Measurements from ENCODE around the gene OSBPL2.

The OSBPL2 gene

GRCh38 chr20:62237801-62238568 is at the start of gene OSBPL2:
OSBPL2 (plus strand) TSS chr20:62238521; CDS start chr20:62256185, 17,664 bp downstream.
- DNase-seq = peak; percentile 100

DNA sequence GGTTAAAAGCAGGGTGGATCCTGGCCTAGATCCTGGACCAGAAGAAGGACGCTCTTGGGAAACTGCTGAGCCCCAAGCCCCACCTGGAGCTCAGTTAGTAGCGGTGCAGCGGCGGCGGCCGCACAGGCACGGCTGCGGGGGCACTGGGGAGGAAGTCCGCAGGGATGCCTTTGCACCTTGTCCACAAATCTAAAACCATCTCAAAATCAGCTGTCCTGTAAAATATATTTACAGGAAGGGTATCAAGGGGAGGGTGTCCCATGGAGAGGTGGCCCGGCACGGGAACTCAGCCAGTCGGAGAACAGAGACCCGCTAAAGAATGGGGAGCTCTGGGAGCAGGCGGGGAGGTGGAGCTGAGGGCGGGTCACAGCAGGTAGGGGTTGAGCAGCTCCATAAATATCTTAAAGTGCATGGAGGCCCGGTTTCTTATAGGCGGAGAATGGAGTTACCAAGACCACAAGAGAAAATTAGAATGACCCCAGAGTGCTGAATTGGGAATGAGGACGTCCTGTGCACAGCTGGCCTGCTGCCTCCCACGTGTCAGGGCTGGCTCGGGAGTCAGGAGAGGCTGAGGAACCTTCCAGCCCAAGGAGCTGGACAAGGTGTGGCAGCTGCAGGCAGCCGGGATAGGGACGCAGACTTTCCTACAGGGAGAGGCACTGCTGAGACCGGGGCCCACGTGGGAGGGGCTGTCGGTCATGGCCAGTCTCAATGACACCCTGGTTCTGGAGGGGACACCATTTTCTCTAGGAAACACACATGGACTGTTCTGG is 47.5 kb upstream of the OSBPL2 start:
- no peak for DNase-seq

DNA sequence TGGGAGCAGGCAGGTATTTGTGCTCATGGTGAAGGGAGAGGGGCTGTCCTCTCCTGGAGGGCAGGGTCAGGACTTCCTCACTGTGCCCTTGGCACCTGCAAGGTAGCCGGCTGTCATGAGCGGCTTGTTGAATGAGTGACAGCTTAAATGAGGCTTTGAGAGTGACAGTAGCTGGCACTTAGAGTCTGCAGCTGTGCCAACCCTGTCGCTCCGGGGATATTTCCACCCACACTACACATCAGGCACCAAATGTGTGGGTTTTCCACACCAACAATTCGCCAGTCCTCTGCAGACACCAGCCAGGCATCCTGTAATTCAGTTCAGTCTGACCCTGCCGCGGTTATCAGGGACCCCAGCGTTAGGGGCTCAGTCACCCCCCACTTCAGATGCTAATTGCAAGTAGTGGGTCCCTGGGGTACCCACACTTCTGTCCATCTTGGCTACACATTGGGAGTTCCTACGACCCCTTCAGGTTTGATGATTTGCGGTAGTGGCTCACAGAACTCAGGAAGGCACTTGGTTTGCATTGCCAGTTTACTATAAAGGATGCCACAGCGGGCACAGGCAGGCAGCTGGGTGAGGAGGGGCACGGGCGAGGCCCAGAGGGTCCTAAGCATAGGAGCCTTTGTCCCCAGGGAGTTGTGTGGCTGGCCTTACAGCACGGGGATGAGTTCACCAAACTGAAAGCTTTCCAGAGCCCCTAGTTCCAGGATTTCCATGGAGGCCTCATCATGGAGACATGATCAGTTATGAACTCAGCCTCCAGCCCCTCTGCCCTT is 46.4 kb upstream of the OSBPL2 start:
- no peak for DNase-seq

GRCh38 chr20:62192635-62193034 is 45.7 kb upstream of the OSBPL2 start:
- no peak for DNase-seq

- DNase-seq = no peak
Measured at GRCh38 chr20:62193079-62194025, 45.0 kb upstream of the OSBPL2 start.

GRCh38 chr20:62195075-62195405 is 43.3 kb upstream of the OSBPL2 start:
- DNase-seq = no peak

DNA sequence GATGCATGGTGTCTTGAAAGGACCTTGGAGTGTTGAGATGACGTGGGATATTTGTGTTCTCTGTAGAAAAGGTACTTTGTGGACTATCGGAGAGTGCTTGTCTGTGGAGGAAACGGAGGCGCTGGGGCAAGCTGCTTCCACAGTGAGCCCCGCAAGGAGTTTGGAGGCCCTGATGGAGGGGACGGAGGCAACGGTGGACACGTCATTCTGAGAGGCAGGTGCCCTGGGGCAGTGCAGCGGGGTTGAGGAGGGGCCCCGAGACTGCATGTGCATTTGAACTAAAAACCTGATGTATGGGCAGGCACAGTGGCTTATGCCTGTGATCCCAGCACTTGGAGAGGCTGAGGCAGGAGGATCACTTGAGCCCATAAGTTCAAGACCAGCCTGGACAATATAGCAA is 42.6 kb upstream of the OSBPL2 start:
- no peak for DNase-seq

DNA sequence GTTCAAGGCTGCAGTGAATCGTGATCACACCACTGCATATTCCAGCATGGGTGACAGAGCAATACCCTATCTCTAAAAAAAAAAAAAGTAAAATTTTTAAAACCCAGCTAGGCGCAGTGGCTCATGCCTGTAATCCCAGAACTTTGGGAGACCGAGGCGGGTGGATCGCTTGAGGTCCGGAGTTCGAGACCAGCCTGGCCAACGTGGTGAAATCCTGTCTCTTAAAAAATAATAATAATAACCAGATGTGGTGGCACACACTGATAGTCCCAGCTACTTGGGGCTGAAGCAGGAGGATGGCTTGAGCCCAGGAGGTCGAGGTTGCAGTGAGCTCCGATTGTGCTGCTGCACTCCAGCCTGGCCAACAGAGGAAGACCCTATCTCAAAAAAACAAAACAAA is 42.0 kb upstream of the OSBPL2 start:
- no peak for DNase-seq

- no peak for DNase-seq
Measured at GRCh38 chr20:62197311-62197710, 41.0 kb upstream of the OSBPL2 start.

DNA sequence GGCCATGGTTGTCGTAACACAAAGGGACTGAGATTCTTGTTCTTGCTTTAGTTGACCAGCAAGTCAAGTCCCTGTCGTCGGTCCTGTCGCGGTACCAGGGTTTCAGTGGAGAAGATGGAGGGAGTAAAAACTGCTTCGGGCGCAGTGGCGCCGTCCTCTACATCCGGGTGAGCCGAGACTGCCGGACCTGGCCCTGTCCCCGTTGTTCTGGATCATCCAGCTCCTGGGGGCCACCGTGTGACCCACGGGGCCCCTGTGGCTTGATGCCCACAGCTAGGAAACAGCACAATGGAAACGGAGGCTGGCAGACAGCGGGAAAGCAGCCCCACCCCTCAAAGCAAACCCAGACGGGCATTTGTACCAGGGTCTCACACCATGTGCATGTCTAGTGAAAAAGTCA is 40.5 kb upstream of the OSBPL2 start:
- DNase-seq = no peak

GRCh38 chr20:62198496-62198895 is 39.8 kb upstream of the OSBPL2 start:
- DNase-seq = no peak

DNA sequence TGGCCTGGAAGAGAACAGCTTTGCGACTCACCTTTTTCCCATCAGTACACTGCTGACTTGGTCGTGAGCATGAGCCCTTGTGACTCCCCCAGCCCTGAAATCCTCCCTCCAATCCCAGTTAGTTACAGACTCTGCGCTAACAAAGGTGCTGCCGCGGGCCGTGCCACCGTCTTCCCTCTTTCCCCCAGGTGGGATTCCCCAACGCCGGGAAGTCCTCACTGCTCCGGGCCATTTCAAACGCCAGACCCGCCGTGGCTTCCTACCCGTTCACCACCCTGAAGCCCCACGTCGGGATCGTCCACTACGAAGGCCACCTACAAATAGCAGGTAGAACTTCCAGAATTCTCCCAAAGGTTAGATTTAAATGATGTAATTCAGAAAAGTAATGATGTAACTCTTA is 39.4 kb upstream of the OSBPL2 start:
- DNase-seq = no peak

DNA sequence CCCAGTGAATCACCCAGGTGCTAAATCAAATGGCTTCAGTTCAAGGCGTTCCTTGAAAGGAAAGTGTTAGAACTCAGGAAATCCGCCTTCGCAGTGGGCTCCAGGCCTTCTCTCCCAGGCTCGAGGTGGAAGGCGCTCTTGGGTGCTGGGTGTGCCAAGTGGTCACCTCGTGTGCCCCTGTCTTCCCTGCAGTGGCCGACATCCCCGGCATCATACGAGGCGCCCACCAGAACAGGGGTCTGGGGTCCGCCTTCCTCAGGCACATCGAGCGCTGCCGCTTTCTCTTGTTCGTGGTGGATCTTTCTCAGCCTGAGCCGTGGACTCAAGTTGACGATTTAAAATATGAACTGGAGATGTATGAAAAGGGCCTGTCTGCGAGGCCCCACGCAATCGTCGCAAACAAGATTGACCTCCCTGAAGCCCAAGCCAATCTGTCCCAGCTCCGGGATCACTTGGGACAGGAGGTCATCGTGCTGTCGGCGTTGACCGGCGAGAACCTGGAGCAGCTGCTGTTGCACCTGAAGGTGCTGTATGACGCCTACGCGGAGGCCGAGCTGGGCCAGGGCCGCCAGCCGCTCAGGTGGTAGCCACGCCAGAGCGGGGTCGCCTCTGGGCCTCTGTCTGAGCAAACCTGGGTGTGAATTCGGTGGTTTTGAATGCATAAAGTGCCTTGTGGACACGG is 37.7 kb upstream of the OSBPL2 start:
- DNase-seq = no peak

DNA sequence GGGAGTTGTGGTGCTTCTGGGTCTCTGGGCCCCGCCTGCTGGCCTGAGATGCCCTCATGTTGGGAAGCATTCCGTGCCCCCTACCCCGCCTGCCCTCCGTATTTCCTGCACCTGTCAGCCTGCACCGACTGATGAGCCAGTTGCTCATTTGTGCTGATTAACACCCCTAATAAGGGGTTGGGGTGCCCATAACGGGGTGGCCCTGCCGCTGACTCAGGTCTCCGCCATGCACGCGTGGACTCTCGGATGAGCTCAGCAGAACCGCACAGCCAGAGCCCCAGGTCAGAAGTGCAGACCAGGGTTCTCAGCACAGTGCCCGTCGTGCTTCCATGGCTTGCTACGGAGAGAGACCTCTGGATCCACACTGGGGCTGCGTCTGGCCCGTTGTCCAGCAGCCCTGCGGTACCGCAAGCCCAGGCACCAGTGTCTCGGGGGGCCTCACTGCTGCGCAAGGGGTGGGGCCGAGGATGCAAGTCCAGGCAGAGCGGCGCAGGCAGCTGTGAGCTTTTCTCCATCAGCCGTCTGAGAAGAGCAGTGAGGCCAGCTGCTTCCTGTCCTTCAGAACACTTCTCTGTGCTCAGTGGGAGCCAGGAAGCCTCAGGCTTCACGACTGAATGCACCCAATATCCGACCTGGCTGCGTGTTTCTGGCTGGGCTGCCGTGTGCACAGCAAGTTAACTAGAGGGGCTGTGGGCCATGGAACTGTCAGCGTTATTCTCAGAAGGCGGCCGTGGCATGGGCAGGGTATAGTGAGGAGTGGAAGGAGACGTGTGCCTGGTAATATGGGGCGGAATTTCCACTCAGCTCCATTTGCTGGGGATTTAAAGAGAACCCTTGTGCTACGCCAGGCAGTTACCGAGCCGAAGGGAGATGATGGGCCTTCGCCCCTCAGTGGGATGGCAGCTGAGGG is 36.9 kb upstream of the OSBPL2 start:
- DNase-seq = peak in 1 of 2 donors; percentile 5

DNA sequence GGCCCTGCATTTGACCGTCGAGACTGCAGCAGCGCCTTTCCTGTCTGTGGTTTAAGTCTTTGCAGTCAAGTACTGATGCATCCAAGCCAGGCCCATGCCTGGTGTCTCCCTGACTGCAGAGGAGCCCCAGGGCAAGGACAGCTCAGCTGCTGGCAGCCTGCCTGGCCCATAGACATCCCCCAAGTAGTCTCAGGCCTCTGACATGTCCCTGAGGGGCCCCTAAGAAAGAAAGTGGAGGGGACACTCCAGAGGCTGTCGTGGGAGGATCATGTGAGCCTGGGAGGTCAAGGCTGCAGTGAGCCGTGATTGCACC is 36.3 kb upstream of the OSBPL2 start:
- DNase-seq = no peak

- no peak for DNase-seq
Measured at GRCh38 chr20:62202676-62203377, 35.5 kb upstream of the OSBPL2 start.

DNA sequence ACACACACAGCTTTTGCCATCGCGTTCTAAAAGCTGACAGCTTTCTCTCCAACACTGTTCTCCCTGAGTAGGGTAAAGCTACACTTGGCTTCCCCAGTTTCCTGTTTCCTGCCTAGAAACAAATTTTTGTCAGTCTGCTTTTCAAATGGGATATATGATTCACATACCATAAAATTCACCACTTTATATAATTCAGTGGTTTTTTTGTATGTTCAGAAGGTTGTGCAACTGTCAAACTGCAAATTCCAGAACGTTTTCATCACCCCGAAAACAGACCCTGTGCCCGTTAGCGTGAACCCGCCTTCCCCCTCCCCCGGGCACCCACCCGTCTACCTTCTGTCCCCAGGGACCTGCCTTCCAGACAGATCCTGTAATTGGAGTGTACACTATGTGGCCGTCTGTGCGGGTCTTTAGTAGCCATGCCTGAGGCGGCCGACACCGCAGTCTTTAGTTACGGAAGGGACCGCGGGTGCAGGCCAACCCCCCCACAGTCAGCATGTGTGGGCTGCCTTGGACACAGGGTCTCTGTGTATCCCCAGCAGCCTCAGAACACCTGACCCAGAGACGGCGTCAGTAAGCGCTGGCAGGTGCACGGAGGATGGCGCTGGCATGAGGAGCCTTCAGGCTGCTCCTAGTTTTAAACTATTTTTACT is 34.8 kb upstream of the OSBPL2 start:
- no peak for DNase-seq

DNA sequence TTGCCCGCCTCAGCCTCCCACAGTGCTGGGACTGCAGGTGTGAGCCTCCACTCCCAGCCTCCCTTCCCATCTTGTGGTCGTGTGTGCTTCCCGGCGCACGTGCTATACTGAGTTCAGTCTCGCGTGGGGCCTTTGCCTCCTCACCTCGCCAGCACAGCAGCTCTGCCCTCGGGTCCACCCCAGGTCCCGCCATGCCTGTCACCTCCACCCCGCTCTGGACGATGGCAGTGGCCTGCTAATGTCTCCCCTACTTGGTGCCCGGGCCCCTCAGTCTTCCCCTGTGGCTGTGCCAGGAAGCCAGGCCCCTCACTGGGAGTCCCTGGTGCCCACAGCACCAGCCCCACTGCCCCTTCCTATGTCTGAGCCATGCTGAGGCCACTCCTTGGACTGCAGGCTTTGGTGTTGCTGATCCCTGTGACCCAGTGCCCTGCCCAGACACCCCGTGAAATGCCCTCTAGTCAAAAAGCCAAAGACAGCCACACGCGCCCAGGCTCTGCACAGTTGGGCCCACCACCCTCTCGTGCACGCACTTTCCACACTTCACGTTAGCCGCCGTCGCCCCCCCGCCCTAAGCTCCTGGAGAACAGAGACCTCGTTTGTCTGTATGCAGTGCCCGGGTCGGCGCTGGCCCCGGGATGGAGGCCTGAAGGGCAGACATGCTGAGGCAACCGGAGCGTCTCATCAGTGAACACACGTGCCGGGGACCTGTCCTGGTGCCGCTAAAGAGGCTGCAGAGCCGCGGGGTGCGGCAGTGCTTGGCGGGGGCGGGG is 32.5 kb upstream of the OSBPL2 start:
- DNase-seq = no peak

DNA sequence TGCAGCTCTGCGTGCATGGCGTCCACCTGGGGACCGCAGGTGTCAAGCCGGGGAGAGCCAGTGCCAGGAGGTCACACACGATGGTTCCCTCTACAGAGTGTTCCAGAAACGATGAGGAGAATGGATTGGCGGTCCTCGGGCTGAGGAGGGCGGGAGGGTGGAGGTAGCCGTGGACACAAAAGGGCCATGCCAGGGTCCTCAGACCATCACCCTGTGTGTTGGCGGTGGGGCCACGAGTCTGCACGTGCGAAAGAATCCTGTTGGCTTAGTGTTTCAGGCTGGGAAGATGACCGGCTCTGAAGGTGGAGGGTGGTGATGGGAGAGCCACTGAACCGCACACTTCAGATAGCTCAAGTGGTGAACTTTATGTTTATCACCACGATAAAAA is 31.9 kb upstream of the OSBPL2 start:
- no peak for DNase-seq
